ENCODE measurements around the gene FGGY. TPM values are rescaled to one million over a fixed set of nuclear protein-coding genes. Genes with fewer than 3 reads are reported as not detected.

The FGGY gene
- total RNA-seq, 1 experiment from 2014 or later, result 14.6 TPM

- H2BK12ac ChIP-seq (ENCODE audit: insufficient read length, low read depth, low read length), result no peak overlapping the region
- no peak overlapping the region for H3T11ph ChIP-seq (ENCODE audit: low read length)
- H2BK20ac ChIP-seq (ENCODE audit: low read depth, low read length, poor library complexity, severe bottlenecking), result no peak overlapping the region
- no peaks in the 10 kb centered on the region for H3K27me3 Mint-ChIP-seq (ENCODE audit: low read depth)
- no peak overlapping the region for H3K56ac ChIP-seq (ENCODE audit: insufficient read length, low read depth, low read length)
- no peak overlapping the region for H3K27ac Mint-ChIP-seq
- H3K4me1 Mint-ChIP-seq, result peaks cover 2 to 3% of the 10 kb centered on the region in 2 experiments; a peak in 2 of 4 replicates
- H3K23ac ChIP-seq (ENCODE audit: insufficient read length, low read depth, low read length), result no peak overlapping the region
- H2BK5ac ChIP-seq (ENCODE audit: insufficient read length, low read length), result no peak overlapping the region
- H3K18ac ChIP-seq (ENCODE audit: insufficient read length, low read depth, low read length), result no peak overlapping the region
- no peak overlapping the region for H2AK5ac ChIP-seq (ENCODE audit: insufficient read length, low read length)
- H3K36me3 Mint-ChIP-seq (ENCODE audit: insufficient read depth in 1 of 3, low read depth in 3 of 3), result no peaks in the 10 kb centered on the region
- DNase-seq, result no peak
- H3K9ac ChIP-seq (ENCODE audit: extremely low read depth, insufficient read length, low read length), result no peak overlapping the region
- H4K91ac ChIP-seq (ENCODE audit: insufficient read length, low read depth, low read length), result no peak overlapping the region
- no peak overlapping the region for H2AFZ ChIP-seq (ENCODE audit: low read length)
- no peak overlapping the region for H2BK120ac ChIP-seq (ENCODE audit: low read depth, low read length, poor library complexity, severe bottlenecking)
- H3K14ac ChIP-seq (ENCODE audit: insufficient read depth, low read length), result no peak overlapping the region
- no peaks in the 10 kb centered on the region for H3K9me3 ChIP-seq (ENCODE audit: control insufficient read depth, low read depth, low read length)
- no CpG with 5 or more reads among the region's 2 CpGs for WGBS (ENCODE audit: extremely low coverage, insufficient read length, low lambda C conversion rate)
- H3K4me3 Mint-ChIP-seq, result no peak overlapping the region
- no peaks in the 10 kb centered on the region for H3K23me2 ChIP-seq (ENCODE audit: insufficient read length, low read depth, low read length, poor library complexity, severe bottlenecking)
- no peak overlapping the region for H3K27ac ChIP-seq (ENCODE audit: insufficient read length, low read depth, low read length)
- no peaks in the 10 kb centered on the region for H3K79me2 ChIP-seq (ENCODE audit: insufficient read depth, low read length)
- no peaks in the 10 kb centered on the region for H3K27me3 ChIP-seq (ENCODE audit: insufficient read depth, low read length)
- H3K4me2 ChIP-seq (ENCODE audit: insufficient read depth, insufficient read length, low read length), result no peak overlapping the region
- no peak overlapping the region for H2BK15ac ChIP-seq (ENCODE audit: low read depth, low read length)
- H3K79me1 ChIP-seq (ENCODE audit: insufficient read depth, low read depth, low read length, poor library complexity, severe bottlenecking), result no peaks in the 10 kb centered on the region
- no peaks in the 10 kb centered on the region for H4K20me1 ChIP-seq (ENCODE audit: control insufficient read depth, insufficient read depth, insufficient read length)
- no peak overlapping the region for H4K8ac ChIP-seq (replicated peaks; ENCODE audit: insufficient read length, low read depth, low read length)
- H3K4ac ChIP-seq (ENCODE audit: low read depth, low read length), result no peak overlapping the region
- H4K5ac ChIP-seq (ENCODE audit: insufficient read length, low read depth, low read length), result no peak overlapping the region
- TF ChIP-seq, protein P1, sequence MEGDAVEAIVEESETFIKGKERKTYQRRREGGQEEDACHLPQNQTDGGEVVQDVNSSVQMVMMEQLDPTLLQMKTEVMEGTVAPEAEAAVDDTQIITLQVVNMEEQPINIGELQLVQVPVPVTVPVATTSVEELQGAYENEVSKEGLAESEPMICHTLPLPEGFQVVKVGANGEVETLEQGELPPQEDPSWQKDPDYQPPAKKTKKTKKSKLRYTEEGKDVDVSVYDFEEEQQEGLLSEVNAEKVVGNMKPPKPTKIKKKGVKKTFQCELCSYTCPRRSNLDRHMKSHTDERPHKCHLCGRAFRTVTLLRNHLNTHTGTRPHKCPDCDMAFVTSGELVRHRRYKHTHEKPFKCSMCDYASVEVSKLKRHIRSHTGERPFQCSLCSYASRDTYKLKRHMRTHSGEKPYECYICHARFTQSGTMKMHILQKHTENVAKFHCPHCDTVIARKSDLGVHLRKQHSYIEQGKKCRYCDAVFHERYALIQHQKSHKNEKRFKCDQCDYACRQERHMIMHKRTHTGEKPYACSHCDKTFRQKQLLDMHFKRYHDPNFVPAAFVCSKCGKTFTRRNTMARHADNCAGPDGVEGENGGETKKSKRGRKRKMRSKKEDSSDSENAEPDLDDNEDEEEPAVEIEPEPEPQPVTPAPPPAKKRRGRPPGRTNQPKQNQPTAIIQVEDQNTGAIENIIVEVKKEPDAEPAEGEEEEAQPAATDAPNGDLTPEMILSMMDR (conservative IDR thresholded peaks at IDR 0.05), result no peak
- peaks cover 0 to 7% of the 10 kb centered on the region in 2 experiments; a peak in 2 of 5 replicates for H3K9me3 Mint-ChIP-seq
- H3K4me1 ChIP-seq (ENCODE audit: insufficient read depth, low read length), result no peaks in the 10 kb centered on the region
Measured at GRCh38 chr1:59487335-59488031, 190.6 kb downstream of the FGGY start.
